22Rv1 (cell line): ENCODE results near the gene SMOC2.

ENCODE experiments used
- H3K27ac ChIP-seq: fragments of 450-650 bp; 2 replicates; pipeline ENCODE4 v1.5.1; 2017
- ZFX ChIP-seq: fragments of 450-650 bp; IDR thresholded peaks from 2 replicates; pipeline ENCODE4 v1.6.1; 2017; ENCODE audit warnings: antibody characterized with exemption, borderline replicate concordance
- TF ChIP-seq, protein P1 (sequence below): fragments of 450-650 bp; IDR thresholded peaks from 2 replicates; pipeline ENCODE4 v1.5.1; 2017; ENCODE audit warnings: mild to moderate bottlenecking

SMOC2 gene

DNA sequence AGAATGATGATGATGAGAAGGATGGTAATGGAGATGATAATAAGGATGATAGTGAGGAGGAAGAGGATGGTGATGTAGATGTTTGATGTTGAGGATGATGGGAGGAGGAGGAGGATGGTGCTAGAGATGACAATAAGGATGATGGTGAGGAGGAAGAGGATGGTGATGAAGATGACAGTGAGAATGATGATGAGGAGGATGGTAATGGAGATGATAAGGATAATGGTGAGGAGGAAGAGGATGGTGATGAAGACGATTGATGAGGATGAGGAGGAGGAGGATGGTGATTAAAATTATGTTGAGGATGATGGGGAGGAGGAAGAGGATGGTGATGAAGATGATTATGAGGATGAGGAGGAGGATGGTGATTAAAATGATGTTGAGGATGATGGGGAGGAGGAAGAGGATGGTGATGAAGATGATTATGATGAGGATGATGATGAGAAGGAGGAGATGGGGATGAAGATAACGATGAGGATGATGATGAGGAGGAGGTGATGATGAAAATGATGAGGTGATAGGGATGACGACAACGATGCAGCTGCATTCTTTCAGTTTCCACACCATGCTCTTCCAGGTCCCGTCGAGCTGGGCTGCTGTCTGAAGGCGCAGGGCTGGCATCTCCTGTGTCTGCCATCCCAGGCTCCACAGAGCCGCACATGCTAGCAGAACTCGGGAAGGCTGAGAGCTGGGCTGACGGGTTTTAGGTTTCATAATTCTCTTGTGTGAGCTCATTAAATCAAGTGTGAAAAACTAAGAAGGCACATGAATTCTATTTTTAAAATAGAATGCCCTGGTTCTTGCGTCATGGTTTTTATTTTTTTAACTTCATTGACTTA lies 274.9 kb downstream of the SMOC2 start:
- no peak overlapping the region for H3K27ac ChIP-seq
- TF ChIP-seq, protein P1, sequence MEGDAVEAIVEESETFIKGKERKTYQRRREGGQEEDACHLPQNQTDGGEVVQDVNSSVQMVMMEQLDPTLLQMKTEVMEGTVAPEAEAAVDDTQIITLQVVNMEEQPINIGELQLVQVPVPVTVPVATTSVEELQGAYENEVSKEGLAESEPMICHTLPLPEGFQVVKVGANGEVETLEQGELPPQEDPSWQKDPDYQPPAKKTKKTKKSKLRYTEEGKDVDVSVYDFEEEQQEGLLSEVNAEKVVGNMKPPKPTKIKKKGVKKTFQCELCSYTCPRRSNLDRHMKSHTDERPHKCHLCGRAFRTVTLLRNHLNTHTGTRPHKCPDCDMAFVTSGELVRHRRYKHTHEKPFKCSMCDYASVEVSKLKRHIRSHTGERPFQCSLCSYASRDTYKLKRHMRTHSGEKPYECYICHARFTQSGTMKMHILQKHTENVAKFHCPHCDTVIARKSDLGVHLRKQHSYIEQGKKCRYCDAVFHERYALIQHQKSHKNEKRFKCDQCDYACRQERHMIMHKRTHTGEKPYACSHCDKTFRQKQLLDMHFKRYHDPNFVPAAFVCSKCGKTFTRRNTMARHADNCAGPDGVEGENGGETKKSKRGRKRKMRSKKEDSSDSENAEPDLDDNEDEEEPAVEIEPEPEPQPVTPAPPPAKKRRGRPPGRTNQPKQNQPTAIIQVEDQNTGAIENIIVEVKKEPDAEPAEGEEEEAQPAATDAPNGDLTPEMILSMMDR: no peak
- no peak for TF ChIP-seq ZFX

GRCh38 chr6:168716581-168716980 lies 275.6 kb downstream of the SMOC2 start:
- H3K27ac ChIP-seq: no peak overlapping the region
- TF ChIP-seq, protein P1: no peak
- no peak for TF ChIP-seq ZFX

DNA sequence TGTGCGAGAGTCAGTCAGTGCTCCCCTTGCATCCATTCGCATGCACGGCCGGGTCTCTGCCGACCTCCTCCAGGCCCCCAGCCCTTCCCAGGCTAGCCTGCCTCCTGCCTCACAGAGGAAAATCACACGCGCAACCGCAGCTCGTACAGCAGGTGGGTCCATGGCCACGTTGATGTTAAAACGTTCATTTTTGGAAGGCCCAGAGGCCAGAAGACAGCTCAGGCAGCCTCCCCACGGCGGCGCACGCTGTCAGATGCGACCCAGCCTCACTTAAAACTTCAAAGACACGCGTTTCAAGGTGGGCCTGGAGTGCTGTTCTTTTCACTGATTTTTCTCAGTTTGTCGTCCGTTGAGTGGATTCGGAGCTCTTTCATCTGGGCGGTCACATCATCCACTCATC lies 276.5 kb downstream of the SMOC2 start:
- TF ChIP-seq, protein P1: no peak
- no peak for TF ChIP-seq ZFX

More for the DNA sequence above, 276.5 kb downstream of the SMOC2 start:
- no peak overlapping the region for H3K27ac ChIP-seq
